Neural crest cell (in vitro differentiated cells): ENCODE data around the gene GLRX5. TPM values are rescaled to one million over a fixed set of nuclear protein-coding genes. Genes with fewer than 3 reads are reported as not detected.

Experiments
- DNase-seq: peaks from one replicate; pipeline ENCODE4 v3.0.0; 2021; ENCODE audit warnings: low read depth, mixed read lengths, low spot score
- H3K27ac Mint-ChIP-seq: one replicate; pipeline ENCODE4 v1.8.0; 2021; ENCODE audit warnings: mild to moderate bottlenecking, mixed read lengths; ENCODE audit not compliant: unreplicated experiment
- H3K27me3 Mint-ChIP-seq: 2 replicates; pipeline ENCODE4 v1.8.0; 2021; ENCODE audit warnings: low read depth, mild to moderate bottlenecking, mixed read lengths
- H3K36me3 Mint-ChIP-seq: 2 replicates; pipeline ENCODE4 v1.8.0; 2021; ENCODE audit warnings: low read depth, mild to moderate bottlenecking, mixed read lengths
- H3K4me1 Mint-ChIP-seq: 2 replicates; pipeline ENCODE4 v1.8.0; 2021; ENCODE audit warnings: mixed read lengths
- H3K4me3 Mint-ChIP-seq: one replicate; pipeline ENCODE4 v1.8.0; 2021; ENCODE audit warnings: mild to moderate bottlenecking, mixed read lengths
- H3K9me3 Mint-ChIP-seq: 2 replicates; pipeline ENCODE4 v1.8.0; 2021; ENCODE audit warnings: mixed read lengths
- CTCF ChIP-seq: fragments of 200-600 bp; sonication (generic); conservative IDR thresholded peaks from 2 replicates; pipeline ENCODE4 v1.5.0; 2021; ENCODE audit warnings: antibody characterized with exemption, mild to moderate bottlenecking
- total RNA-seq: library from RNA; stranded (reverse); gene quantifications from 2 replicates; pipeline ENCODE4 v1.2.1, GENCODE V29; 2021

The GLRX5 gene
- total RNA-seq, 1 donor from 2014 or later: 69.3 TPM

GRCh38 chr14:95530473-95531276 is 4.2 kb upstream of the GLRX5 start:
- Mint-ChIP-seq H3K4me3 (peak overlapping the region; percentile 68), H3K36me3 (no peaks in the 10 kb centered on the region), H3K4me1 (peaks cover 43% of the 10 kb centered on the region), H3K27ac (no peak overlapping the region), H3K27me3 (no peaks in the 10 kb centered on the region), H3K9me3 (no peaks in the 10 kb centered on the region)
- DNase-seq: no peak
- no peak for TF ChIP-seq CTCF

GRCh38 chr14:95531473-95531872 is 3.4 kb upstream of the GLRX5 start:
- peak overlapping the region; percentile 68 for H3K4me3 Mint-ChIP-seq
- no peak for DNase-seq
- no peaks in the 10 kb centered on the region for H3K27me3 Mint-ChIP-seq
- TF ChIP-seq CTCF: no peak
- H3K9me3 Mint-ChIP-seq: no peaks in the 10 kb centered on the region
- no peak overlapping the region for H3K27ac Mint-ChIP-seq
- peaks cover 51% of the 10 kb centered on the region for H3K4me1 Mint-ChIP-seq
- H3K36me3 Mint-ChIP-seq: no peaks in the 10 kb centered on the region

- H3K27me3 Mint-ChIP-seq: no peaks in the 10 kb centered on the region
- DNase-seq: no peak
- H3K4me3 Mint-ChIP-seq: peak overlapping the region; percentile 98
- peaks cover 56% of the 10 kb centered on the region for H3K4me1 Mint-ChIP-seq
- H3K9me3 Mint-ChIP-seq: no peaks in the 10 kb centered on the region
- no peaks in the 10 kb centered on the region for H3K36me3 Mint-ChIP-seq
- TF ChIP-seq CTCF: no peak
- no peak overlapping the region for H3K27ac Mint-ChIP-seq
Observed at GRCh38 chr14:95531969-95532368, 2.9 kb upstream of the GLRX5 start.

- peak overlapping the region; percentile 93 for H3K27ac Mint-ChIP-seq
- peaks cover 62% of the 10 kb centered on the region for H3K4me1 Mint-ChIP-seq
- no peak for TF ChIP-seq CTCF
- H3K27me3 Mint-ChIP-seq: no peaks in the 10 kb centered on the region
- DNase-seq: no peak
- H3K9me3 Mint-ChIP-seq: no peaks in the 10 kb centered on the region
- peak overlapping the region; percentile 98 for H3K4me3 Mint-ChIP-seq
- H3K36me3 Mint-ChIP-seq: no peaks in the 10 kb centered on the region
Observed at GRCh38 chr14:95533391-95533821, 1.4 kb upstream of the GLRX5 start.

- Mint-ChIP-seq H3K4me3 (peak overlapping the region; percentile 98), H3K27me3 (no peaks in the 10 kb centered on the region), H3K9me3 (no peaks in the 10 kb centered on the region), H3K4me1 (peaks cover 64% of the 10 kb centered on the region), H3K36me3 (no peaks in the 10 kb centered on the region), H3K27ac (peak overlapping the region; percentile 93)
- no peak for TF ChIP-seq CTCF
- no peak for DNase-seq
Observed at GRCh38 chr14:95533822-95534221, 1.0 kb upstream of the GLRX5 start.
